DMS79 (cell line): ENCODE results near the gene CPEB3.
"Not testable (repeated sequence)": the region's sequence is repeated elsewhere in the genome, so short reads cannot be mapped to it uniquely, and the experiment has no call there.

ENCODE experiments used
- DNase-seq: peaks from one replicate; lab custom pipeline; 2025; lab: John Stamatoyannopoulos, UW

Gene CPEB3

GRCh38 chr10:92027141-92027540 lies 263.7 kb downstream of the CPEB3 start:
- no peak for DNase-seq

DNA sequence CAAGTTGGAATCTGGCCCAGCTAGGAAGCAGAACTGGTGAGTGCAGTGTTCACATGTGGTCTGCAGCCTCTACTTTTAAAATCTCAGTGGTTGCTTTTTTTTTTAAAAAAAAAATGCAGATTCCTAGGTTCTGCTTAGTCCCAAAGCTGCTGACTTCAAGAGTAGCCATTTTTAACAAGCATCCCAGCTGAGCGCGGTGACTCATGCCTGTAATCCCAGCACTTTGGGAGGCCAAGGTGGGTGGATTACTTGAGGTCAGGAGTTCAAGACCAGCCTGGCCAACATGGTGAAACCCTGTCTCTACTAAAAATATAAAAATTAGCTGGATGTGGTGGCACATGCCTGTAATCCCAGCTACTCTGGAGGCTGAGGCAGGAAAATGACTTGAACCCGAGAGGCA lies 265.5 kb downstream of the CPEB3 start:
- not testable (repeated sequence) for DNase-seq

DNA sequence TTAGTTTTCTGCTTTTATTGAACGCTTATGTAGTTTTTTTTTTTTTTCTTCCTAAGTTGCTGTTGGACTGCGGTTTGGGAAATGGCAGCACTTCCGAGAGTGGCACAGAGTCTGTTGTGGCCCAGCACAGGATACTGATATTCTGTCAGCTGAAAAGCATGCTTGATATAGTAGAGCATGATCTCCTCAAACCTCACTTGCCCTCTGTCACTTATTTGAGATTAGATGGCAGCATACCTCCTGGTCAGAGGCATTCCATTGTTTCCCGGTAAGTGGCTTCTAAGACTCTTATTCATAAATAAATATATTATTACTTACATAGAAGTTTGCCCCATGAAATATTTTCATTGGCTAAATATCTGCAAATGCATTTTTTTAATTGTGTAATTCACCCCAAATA lies 266.2 kb downstream of the CPEB3 start:
- no peak for DNase-seq

DNA sequence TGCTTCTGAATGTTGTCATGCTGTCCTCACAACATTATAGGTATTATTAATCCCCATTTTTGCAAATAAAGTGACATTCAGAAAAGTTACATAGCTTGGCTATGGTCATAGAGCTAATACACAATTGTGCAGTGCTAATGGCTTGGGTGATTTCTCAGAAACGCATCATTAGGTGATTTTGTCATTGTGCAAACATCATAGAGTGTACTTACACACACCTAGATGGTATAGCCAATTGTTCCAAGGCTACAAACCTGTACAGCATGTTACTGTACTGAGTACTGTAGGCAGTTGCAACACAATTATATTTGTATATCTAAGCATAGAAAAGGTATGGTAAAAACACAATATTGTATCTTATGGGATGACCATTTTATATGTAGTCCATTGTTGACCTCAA lies 276.3 kb downstream of the CPEB3 start:
- no peak for DNase-seq

- DNase-seq: no peak
Measured at GRCh38 chr10:92011560-92012214, 279.2 kb downstream of the CPEB3 start.

- no peak for DNase-seq
Measured at GRCh38 chr10:92010047-92010735, 280.7 kb downstream of the CPEB3 start.

DNA sequence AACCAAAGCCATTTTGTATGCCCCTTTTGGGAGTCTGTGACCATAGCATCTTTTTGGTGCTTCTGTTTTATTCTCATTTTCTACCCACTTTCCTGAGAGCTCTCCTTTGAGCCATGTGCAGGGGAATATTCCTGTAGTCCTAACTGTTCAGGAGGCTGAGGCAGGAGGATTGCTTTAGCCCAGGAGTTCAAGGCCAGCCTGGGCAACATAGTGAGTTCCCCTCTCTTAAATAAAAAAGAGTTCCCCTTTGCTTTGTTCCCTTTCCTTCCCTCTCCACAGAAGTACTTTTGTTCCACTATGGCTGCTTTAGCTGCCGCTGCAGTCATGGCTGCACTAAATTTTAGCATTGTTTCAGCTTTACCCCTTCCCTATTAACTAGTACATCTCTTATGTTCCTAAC lies 281.4 kb downstream of the CPEB3 start:
- no peak for DNase-seq

GRCh38 chr10:92005978-92006377 lies 284.9 kb downstream of the CPEB3 start:
- no peak for DNase-seq

DNA sequence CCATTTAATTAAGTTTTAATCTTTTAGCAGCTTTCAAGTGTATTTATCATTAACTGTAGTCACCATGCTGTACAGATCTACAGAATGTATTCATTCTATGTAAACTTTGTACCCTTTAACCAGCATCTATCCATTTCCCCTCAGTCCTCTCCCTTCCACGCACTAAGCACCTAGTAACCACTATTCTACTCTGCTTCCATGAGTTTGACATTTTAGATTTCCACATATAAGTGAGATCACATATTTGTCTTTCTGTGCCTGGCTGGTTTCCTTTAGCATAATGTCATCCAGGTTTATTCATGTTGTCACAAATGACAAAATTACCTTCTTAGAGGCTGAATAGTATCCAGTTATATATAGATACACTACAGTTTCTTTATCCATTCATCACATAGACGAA lies 287.6 kb downstream of the CPEB3 start:
- no peak for DNase-seq

DNA sequence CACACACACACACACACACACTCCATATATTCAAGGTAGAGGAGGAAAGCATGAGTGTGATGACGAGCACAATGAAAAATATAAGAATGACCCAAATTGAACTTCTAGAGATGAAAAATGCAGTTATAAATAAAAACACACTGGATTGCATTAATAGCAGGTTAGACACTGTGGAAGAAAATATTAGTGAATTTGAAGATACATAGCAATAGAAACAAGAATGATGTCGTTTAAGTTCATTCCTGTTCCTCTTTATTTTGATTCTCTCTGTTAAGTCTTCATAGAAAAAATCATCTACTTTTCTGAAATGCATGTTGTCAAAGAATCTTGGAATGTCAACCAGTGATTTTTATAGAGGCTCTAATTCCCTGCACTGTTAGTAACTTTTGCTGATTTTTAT lies 288.9 kb downstream of the CPEB3 start:
- no peak for DNase-seq

DNA sequence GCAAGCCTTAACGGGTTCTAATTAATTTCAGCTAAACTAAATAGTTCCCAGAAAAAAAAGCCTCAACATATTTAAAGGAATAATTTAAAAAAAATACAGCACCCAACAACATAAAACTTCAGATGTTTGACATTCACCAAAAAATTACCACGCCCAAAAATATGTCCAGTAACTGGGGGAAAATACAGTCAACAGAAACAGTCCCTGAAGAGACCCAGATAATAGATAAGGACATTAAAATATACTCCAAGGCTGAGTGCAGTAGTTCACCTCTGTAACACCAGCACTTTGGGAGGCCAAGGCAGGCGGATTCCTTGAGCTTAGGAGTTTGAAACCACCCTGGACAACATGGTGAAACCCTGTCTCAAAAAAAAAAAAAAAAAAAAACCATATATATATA lies 289.3 kb downstream of the CPEB3 start:
- DNase-seq: no peak
